Measurements from ENCODE around the gene GABRG3. TPM values are rescaled to one million over a fixed set of nuclear protein-coding genes. Genes with fewer than 3 reads are reported as not detected.
A peak's percentile ranks its signal among the peaks of the same experiment; 100 is the strongest.

Gene GABRG3
- total RNA-seq (not detected), polyA plus RNA-seq (not detected)
- long read RNA-seq, donor 1: 0 reads
- long read RNA-seq, donor 2: 0 reads
- long read RNA-seq, donor 3: 0 reads

GRCh38 chr15:26970712-26971210 is at the start of gene GABRG3:
Gene GABRG3, plus strand, starts transcription at chr15:26971181.
- H3K4me3 ChIP-seq: peak within 1 kb of the TSS in 1 of 10 donors; percentile 15
- no peak for DNase-seq

GRCh38 chr15:26921433-26921832 is 49.5 kb upstream of the GABRG3 start:
- intact Hi-C loops (cut with DNase I): no loop called here
- H3K27ac ChIP-seq: no peak overlapping the region
- ATAC-seq (no peak), DNase-seq (no peak)
- H3K9me3 ChIP-seq: peaks cover 0 to 62% (median 26%) of the 10 kb centered on the region in 11 donors
- no peak overlapping the region for H3K4me3 ChIP-seq
- H3K27me3 ChIP-seq: no peaks in the 10 kb centered on the region
- H3K4me1 ChIP-seq: no peaks in the 10 kb centered on the region
- no peak for TF ChIP-seq CTCF (IDR thresholded peaks at IDR 0.05)
- H3K36me3 ChIP-seq: no peaks in the 10 kb centered on the region
- WGBS, 2 donors: 39 to 53% methylated on average over 1 of the region's 1 CpG

More at GRCh38 chr15:26970712-26971210, at the start of gene GABRG3:
- Histone ChIP-seq H3K9me3 (no peaks in the 10 kb centered on the region), H3K4me1 (no peaks in the 10 kb centered on the region), H3K27ac (no peak within 1 kb of the TSS), H3K36me3 (no peaks in the 10 kb centered on the region), H3K27me3 (peaks cover 0 to 65% (median 54%) of the 10 kb centered on the region in 7 donors)
- WGBS, 2 donors: 2% methylated on average over 33 of the region's 33 CpGs
- intact Hi-C loops (cut with DNase I): loop anchor here in 1 of 10 donors (10.0 kb wide), 1 partner anchor 394 kb away; no protein-coding TSS in a partner anchor
- ATAC-seq: no peak
- TF ChIP-seq CTCF (IDR thresholded peaks at IDR 0.05): no peak

- Histone ChIP-seq H3K4me1 (no peaks in the 10 kb centered on the region), H3K36me3 (no peaks in the 10 kb centered on the region), H3K4me3 (no peak overlapping the region), H3K27ac (no peak overlapping the region), H3K27me3 (peaks cover 0 to 5% (median 0%) of the 10 kb centered on the region in 7 donors), H3K9me3 (peaks cover 0 to 17% (median 7%) of the 10 kb centered on the region in 11 donors)
- ATAC-seq (no peak), DNase-seq (no peak)
- intact Hi-C loops (cut with DNase I): no loop called here
- TF ChIP-seq CTCF (IDR thresholded peaks at IDR 0.05): no peak
- WGBS, 2 donors: 66 to 69% methylated on average over 2 of the region's 2 CpGs
These were observed 44.9 kb upstream of the GABRG3 start for GRCh38 chr15:26926081-26926480.

- no peak overlapping the region for H3K4me3 ChIP-seq
- ATAC-seq: no peak
- no peak overlapping the region for H3K27ac ChIP-seq
- intact Hi-C loops (cut with DNase I): no loop called here
- no peaks in the 10 kb centered on the region for H3K4me1 ChIP-seq
- 70 to 77% methylated on average over 8 of the region's 8 CpGs for WGBS, 2 donors
- no peak for DNase-seq
- H3K9me3 ChIP-seq: no peaks in the 10 kb centered on the region
- H3K27me3 ChIP-seq: peaks cover 0 to 5% (median 0%) of the 10 kb centered on the region in 7 donors
- H3K36me3 ChIP-seq: no peaks in the 10 kb centered on the region
- no peak for TF ChIP-seq CTCF (IDR thresholded peaks at IDR 0.05)
These were observed 42.9 kb upstream of the GABRG3 start for GRCh38 chr15:26928051-26928450.
